GM23338 (cell line): Measurements from ENCODE around the gene GOSR2. TPM values are rescaled to one million over a fixed set of nuclear protein-coding genes. Genes with fewer than 3 reads are reported as not detected.

Source experiments
- ATAC-seq: fragments of 200-7000 bp; cut with Tn5 transposase; 3 replicates; pipeline ENCODE4 v1.9.1; 2020
- DNase-seq: peaks from one replicate; pipeline ENCODE4 v3.0.0-alpha.2; 2015; ENCODE audit warnings: low spot score
- H2AFZ ChIP-seq: fragments of 200-600 bp; sonication (generic); 2 replicates; pipeline ENCODE4 v1.8.0; 2016; ENCODE audit warnings: antibody characterized with exemption, mild to moderate bottlenecking, moderate library complexity
- H3F3A ChIP-seq: fragments of 200-600 bp; sonication (generic); replicated peaks from 2 replicates; pipeline ENCODE4 v1.8.0; 2017; ENCODE audit warnings: antibody characterized with exemption, mixed run types, low read depth
- H3K27ac ChIP-seq: fragments of 200-600 bp; sonication (generic); 2 replicates; pipeline ENCODE4 v1.6.1; 2016; ENCODE audit warnings: low read depth
- H3K27me3 ChIP-seq: fragments of 200-600 bp; sonication (generic); 2 replicates; pipeline ENCODE4 v1.8.0; 2016; ENCODE audit warnings: mild to moderate bottlenecking, mixed run types, moderate library complexity; ENCODE audit not compliant: insufficient read depth
- H3K36me3 ChIP-seq: fragments of 200-600 bp; sonication (generic); 2 replicates; pipeline ENCODE4 v1.8.0; 2016; ENCODE audit warnings: mild to moderate bottlenecking; ENCODE audit not compliant: insufficient read depth
- H3K4me1 ChIP-seq: fragments of 200-600 bp; sonication (generic); 2 replicates; pipeline ENCODE4 v1.8.0; 2016; ENCODE audit warnings: mild to moderate bottlenecking, moderate library complexity; ENCODE audit not compliant: insufficient read depth
- H3K4me2 ChIP-seq: fragments of 200-600 bp; sonication (generic); 2 replicates; pipeline ENCODE4 v1.7.1; 2017; ENCODE audit warnings: mixed run types
- H3K4me3 ChIP-seq: fragments of 200-600 bp; sonication (generic); 2 replicates; pipeline ENCODE4 v1.6.1; 2016; ENCODE audit warnings: mixed run types
- H3K79me2 ChIP-seq: fragments of 200-600 bp; sonication (generic); replicated peaks from 2 replicates; pipeline ENCODE4 v1.8.0; 2017; ENCODE audit warnings: mild to moderate bottlenecking; ENCODE audit not compliant: insufficient read depth
- H3K9me2 ChIP-seq: fragments of 200-600 bp; sonication (generic); 2 replicates; pipeline ENCODE4 v1.8.0; 2017; ENCODE audit not compliant: insufficient read depth
- H4K20me1 ChIP-seq: fragments of 200-600 bp; sonication (generic); replicated peaks from 2 replicates; pipeline ENCODE4 v1.8.0; 2017; ENCODE audit warnings: mild to moderate bottlenecking; ENCODE audit not compliant: insufficient read depth
- H3K27ac Mint-ChIP-seq: 2 replicates; pipeline ENCODE4 v1.8.0; 2020; ENCODE audit warnings: inconsistent platforms, mild to moderate bottlenecking, moderate library complexity, mixed read lengths
- H3K27me3 Mint-ChIP-seq: 3 replicates; pipeline ENCODE4 v1.8.0; 2022; ENCODE audit warnings: low read depth, mild to moderate bottlenecking, moderate library complexity, mixed read lengths, inconsistent platforms; ENCODE audit not compliant: insufficient read depth, poor library complexity
- H3K36me3 Mint-ChIP-seq: 3 replicates; pipeline ENCODE4 v1.8.0; 2021; ENCODE audit warnings: low read depth, mild to moderate bottlenecking, inconsistent platforms, moderate library complexity, mixed read lengths
- H3K4me1 Mint-ChIP-seq: 3 replicates; pipeline ENCODE4 v1.8.0; 2020; ENCODE audit warnings: mild to moderate bottlenecking, inconsistent platforms, mixed read lengths
- H3K4me3 Mint-ChIP-seq: 3 replicates; pipeline ENCODE4 v1.8.0; 2021; ENCODE audit warnings: moderate library complexity, mild to moderate bottlenecking, inconsistent platforms, mixed read lengths
- H3K9me3 Mint-ChIP-seq: 3 replicates; pipeline ENCODE4 v1.8.0; 2020; ENCODE audit warnings: moderate library complexity, mild to moderate bottlenecking, inconsistent platforms, mixed read lengths
- CREB1 ChIP-seq: fragments of 250-450 bp; sonication (Bioruptor Pico); IDR thresholded peaks from 2 replicates; pipeline ENCODE4 v1.5.0; 2020; ENCODE audit warnings: low read depth, mild to moderate bottlenecking, moderate library complexity
- EZH2 ChIP-seq: fragments of 200-600 bp; sonication (generic); IDR thresholded peaks from one replicate; pipeline ENCODE4 v1.8.0; 2017; ENCODE audit warnings: antibody characterized with exemption, mild to moderate bottlenecking, low read depth; ENCODE audit not compliant: unreplicated experiment
- EZH2phosphoT487 ChIP-seq: fragments of 200-600 bp; sonication (generic); IDR thresholded peaks from one replicate; pipeline ENCODE4 v1.8.1; 2018; ENCODE audit warnings: antibody characterized with exemption; ENCODE audit not compliant: unreplicated experiment
- NANOG ChIP-seq: IDR thresholded peaks from 2 replicates; pipeline ENCODE4 v1.6.1; 2016; ENCODE audit warnings: antibody characterized with exemption, borderline replicate concordance
- POLR2AphosphoS5 ChIP-seq: IDR thresholded peaks from 2 replicates; pipeline ENCODE4 v1.6.1; 2016; ENCODE audit warnings: antibody characterized with exemption, low read depth
- STAT1 ChIP-seq: IDR thresholded peaks from one replicate; pipeline ENCODE4 v1.6.1; 2016; ENCODE audit warnings: antibody characterized with exemption; ENCODE audit not compliant: unreplicated experiment
- ZNF114 ChIP-seq: fragments of 250-450 bp; sonication (Bioruptor Pico); IDR thresholded peaks from 2 replicates; pipeline ENCODE4 v1.5.0; 2020; ENCODE audit warnings: mild to moderate bottlenecking, moderate library complexity
- ZNF331 ChIP-seq: fragments of 250-450 bp; sonication (Bioruptor Pico); IDR thresholded peaks from 2 replicates; pipeline ENCODE4 v1.5.0; 2020; ENCODE audit warnings: low read depth, mild to moderate bottlenecking, moderate library complexity
- polyA plus RNA-seq: library from polyadenylated mRNA; unstranded; fragments of >200 nt; fragmentation: Nextera tagmentation; extraction: Ambion mirVana; gene quantifications from 2 replicates; pipeline ENCODE4 v1.2.1, GENCODE V29; 2016
- total RNA-seq: library from RNA; depleted of rRNA; stranded (reverse); fragments of >200 nt; shearing (Covaris generic); gene quantifications from 2 replicates; pipeline ENCODE4 v1.2.3, GENCODE V29; 2014
- TF ChIP-seq, protein P1 (sequence below): IDR thresholded peaks from one replicate; pipeline ENCODE4 v1.6.1; 2018; ENCODE audit warnings: antibody characterized with exemption; ENCODE audit not compliant: unreplicated experiment
- TF ChIP-seq, protein P2 (sequence below), 2 experiments: fragments of 200-600 bp in 1 of 2; sonication (generic) in 1 of 2; conservative IDR thresholded peaks; 2 replicates each; pipeline versions ENCODE4 v1.5.1 to v1.6.1; 2016 to 2017; ENCODE audit warnings: antibody characterized with exemption in 2 of 2, low read depth in 2 of 2, mild to moderate bottlenecking in 2 of 2, moderate library complexity in 1 of 2
- TF ChIP-seq, protein P3 (sequence below): fragments of 250-450 bp; sonication (Bioruptor Pico); IDR thresholded peaks from 2 replicates; pipeline ENCODE4 v1.5.0; 2020; ENCODE audit warnings: mild to moderate bottlenecking, moderate library complexity

GOSR2 gene
- total and polyA plus RNA-seq, 2 experiments from 2014 or later: 33.2 to 36.2 TPM

DNA sequence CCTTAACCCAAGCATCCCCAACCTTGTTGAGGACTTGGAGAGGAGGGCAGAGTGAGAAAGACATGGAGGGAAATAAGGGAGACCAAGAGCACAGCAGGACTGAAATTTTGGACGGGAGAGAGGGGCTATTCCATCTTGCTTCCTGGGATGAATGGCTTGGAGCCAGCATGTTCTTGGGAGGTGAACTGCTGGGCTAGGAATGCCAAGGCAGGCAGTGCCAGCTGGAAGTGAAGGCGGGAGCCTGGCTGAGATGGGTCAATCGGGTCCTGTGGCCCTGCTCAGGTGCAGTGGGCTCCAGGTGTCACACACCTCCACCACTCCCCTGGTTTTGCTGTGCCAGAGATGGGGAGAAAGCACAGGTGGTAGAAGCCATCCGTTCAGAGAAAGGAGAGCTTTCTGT, 46.0 kb upstream of the GOSR2 start (continued):
- TF ChIP-seq, protein P1, sequence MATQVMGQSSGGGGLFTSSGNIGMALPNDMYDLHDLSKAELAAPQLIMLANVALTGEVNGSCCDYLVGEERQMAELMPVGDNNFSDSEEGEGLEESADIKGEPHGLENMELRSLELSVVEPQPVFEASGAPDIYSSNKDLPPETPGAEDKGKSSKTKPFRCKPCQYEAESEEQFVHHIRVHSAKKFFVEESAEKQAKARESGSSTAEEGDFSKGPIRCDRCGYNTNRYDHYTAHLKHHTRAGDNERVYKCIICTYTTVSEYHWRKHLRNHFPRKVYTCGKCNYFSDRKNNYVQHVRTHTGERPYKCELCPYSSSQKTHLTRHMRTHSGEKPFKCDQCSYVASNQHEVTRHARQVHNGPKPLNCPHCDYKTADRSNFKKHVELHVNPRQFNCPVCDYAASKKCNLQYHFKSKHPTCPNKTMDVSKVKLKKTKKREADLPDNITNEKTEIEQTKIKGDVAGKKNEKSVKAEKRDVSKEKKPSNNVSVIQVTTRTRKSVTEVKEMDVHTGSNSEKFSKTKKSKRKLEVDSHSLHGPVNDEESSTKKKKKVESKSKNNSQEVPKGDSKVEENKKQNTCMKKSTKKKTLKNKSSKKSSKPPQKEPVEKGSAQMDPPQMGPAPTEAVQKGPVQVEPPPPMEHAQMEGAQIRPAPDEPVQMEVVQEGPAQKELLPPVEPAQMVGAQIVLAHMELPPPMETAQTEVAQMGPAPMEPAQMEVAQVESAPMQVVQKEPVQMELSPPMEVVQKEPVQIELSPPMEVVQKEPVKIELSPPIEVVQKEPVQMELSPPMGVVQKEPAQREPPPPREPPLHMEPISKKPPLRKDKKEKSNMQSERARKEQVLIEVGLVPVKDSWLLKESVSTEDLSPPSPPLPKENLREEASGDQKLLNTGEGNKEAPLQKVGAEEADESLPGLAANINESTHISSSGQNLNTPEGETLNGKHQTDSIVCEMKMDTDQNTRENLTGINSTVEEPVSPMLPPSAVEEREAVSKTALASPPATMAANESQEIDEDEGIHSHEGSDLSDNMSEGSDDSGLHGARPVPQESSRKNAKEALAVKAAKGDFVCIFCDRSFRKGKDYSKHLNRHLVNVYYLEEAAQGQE: no peak
- no peak for TF ChIP-seq EZH2

DNA sequence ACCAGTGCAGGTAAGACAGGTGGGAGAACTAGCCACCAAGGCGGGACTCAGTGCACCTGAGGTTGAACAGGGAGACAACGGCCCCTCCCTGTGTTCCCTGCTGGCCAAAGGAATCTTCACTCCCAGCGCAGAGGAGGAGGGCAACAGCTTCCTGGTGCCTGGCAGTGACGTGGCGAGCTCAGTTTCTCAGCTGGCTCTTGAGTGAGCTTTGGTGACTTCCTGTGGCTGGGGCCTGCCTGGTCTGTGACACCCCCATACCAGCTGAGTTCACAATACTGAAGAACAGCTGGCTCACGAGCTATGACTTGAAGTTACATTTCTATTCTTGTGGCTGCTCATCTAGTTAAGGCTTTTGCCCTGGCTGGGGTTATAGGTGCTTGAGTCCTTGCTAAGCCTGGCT, 45.5 kb upstream of the GOSR2 start:
- DNase-seq: no peak
- Mint-ChIP-seq H3K36me3 (no peaks in the 10 kb centered on the region), H3K27ac (no peak overlapping the region), H3K9me3 (no peaks in the 10 kb centered on the region), H3K27me3 (peaks cover 6% of the 10 kb centered on the region), H3K4me3 (no peak overlapping the region), H3K4me1 (no peaks in the 10 kb centered on the region)
- Histone ChIP-seq H3K4me2 (no peak overlapping the region), H4K20me1 (no peaks in the 10 kb centered on the region), H3K4me1 (no peaks in the 10 kb centered on the region), H3K36me3 (no peaks in the 10 kb centered on the region), H3F3A (no peaks in the 10 kb centered on the region), H3K27ac (no peak overlapping the region), H2AFZ (no peak overlapping the region), H3K4me3 (no peak overlapping the region), H3K27me3 (no peaks in the 10 kb centered on the region), H3K9me2 (no peaks in the 10 kb centered on the region), H3K79me2 (no peaks in the 10 kb centered on the region)
- ATAC-seq: no peak
- TF ChIP-seq EZH2: no peak
- TF ChIP-seq, protein P2, sequence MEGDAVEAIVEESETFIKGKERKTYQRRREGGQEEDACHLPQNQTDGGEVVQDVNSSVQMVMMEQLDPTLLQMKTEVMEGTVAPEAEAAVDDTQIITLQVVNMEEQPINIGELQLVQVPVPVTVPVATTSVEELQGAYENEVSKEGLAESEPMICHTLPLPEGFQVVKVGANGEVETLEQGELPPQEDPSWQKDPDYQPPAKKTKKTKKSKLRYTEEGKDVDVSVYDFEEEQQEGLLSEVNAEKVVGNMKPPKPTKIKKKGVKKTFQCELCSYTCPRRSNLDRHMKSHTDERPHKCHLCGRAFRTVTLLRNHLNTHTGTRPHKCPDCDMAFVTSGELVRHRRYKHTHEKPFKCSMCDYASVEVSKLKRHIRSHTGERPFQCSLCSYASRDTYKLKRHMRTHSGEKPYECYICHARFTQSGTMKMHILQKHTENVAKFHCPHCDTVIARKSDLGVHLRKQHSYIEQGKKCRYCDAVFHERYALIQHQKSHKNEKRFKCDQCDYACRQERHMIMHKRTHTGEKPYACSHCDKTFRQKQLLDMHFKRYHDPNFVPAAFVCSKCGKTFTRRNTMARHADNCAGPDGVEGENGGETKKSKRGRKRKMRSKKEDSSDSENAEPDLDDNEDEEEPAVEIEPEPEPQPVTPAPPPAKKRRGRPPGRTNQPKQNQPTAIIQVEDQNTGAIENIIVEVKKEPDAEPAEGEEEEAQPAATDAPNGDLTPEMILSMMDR (conservative IDR thresholded peaks at IDR 0.05; ENCODE audit: low read depth in 2 of 2): no peak
- no peak for TF ChIP-seq ZNF114 (CRISPR knock-in tag)
- no peak for TF ChIP-seq POLR2AphosphoS5
- TF ChIP-seq NANOG: no peak
- no peak for TF ChIP-seq ZNF331 (CRISPR knock-in tag)
- TF ChIP-seq STAT1: no peak
- TF ChIP-seq, protein P3, sequence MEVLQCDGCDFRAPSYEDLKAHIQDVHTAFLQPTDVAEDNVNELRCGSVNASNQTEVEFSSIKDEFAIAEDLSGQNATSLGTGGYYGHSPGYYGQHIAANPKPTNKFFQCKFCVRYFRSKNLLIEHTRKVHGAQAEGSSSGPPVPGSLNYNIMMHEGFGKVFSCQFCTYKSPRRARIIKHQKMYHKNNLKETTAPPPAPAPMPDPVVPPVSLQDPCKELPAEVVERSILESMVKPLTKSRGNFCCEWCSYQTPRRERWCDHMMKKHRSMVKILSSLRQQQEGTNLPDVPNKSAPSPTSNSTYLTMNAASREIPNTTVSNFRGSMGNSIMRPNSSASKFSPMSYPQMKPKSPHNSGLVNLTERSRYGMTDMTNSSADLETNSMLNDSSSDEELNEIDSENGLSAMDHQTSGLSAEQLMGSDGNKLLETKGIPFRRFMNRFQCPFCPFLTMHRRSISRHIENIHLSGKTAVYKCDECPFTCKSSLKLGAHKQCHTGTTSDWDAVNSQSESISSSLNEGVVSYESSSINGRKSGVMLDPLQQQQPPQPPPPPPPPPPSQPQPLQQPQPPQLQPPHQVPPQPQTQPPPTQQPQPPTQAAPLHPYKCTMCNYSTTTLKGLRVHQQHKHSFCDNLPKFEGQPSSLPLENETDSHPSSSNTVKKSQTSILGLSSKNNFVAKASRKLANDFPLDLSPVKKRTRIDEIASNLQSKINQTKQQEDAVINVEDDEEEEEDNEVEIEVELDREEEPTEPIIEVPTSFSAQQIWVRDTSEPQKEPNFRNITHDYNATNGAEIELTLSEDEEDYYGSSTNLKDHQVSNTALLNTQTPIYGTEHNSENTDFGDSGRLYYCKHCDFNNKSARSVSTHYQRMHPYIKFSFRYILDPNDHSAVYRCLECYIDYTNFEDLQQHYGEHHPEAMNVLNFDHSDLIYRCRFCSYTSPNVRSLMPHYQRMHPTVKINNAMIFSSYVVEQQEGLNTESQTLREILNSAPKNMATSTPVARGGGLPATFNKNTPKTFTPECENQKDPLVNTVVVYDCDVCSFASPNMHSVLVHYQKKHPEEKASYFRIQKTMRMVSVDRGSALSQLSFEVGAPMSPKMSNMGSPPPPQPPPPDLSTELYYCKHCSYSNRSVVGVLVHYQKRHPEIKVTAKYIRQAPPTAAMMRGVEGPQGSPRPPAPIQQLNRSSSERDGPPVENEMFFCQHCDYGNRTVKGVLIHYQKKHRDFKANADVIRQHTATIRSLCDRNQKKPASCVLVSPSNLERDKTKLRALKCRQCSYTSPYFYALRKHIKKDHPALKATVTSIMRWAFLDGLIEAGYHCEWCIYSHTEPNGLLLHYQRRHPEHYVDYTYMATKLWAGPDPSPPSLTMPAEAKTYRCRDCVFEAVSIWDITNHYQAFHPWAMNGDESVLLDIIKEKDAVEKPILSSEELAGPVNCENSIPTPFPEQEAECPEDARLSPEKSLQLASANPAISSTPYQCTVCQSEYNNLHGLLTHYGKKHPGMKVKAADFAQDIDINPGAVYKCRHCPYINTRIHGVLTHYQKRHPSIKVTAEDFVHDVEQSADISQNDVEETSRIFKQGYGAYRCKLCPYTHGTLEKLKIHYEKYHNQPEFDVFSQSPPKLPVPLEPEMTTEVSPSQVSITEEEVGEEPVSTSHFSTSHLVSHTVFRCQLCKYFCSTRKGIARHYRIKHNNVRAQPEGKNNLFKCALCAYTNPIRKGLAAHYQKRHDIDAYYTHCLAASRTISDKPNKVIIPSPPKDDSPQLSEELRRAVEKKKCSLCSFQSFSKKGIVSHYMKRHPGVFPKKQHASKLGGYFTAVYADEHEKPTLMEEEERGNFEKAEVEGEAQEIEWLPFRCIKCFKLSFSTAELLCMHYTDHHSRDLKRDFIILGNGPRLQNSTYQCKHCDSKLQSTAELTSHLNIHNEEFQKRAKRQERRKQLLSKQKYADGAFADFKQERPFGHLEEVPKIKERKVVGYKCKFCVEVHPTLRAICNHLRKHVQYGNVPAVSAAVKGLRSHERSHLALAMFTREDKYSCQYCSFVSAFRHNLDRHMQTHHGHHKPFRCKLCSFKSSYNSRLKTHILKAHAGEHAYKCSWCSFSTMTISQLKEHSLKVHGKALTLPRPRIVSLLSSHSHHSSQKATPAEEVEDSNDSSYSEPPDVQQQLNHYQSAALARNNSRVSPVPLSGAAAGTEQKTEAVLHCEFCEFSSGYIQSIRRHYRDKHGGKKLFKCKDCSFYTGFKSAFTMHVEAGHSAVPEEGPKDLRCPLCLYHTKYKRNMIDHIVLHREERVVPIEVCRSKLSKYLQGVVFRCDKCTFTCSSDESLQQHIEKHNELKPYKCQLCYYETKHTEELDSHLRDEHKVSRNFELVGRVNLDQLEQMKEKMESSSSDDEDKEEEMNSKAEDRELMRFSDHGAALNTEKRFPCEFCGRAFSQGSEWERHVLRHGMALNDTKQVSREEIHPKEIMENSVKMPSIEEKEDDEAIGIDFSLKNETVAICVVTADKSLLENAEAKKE (CRISPR knock-in tag): no peak
- no peak for TF ChIP-seq EZH2phosphoT487
- no peak for TF ChIP-seq CREB1 (CRISPR knock-in tag)
